HFFc6 (cell line): ENCODE measurements around the gene GLT6D1. TPM values are rescaled to one million over a fixed set of nuclear protein-coding genes. Genes with fewer than 3 reads are reported as not detected.

Experiments
- DNase-seq: peaks from one replicate; pipeline ENCODE4 v3.0.0-alpha.2; 2018
- H3K27ac Mint-ChIP-seq: 2 replicates; pipeline ENCODE4 v1.8.0; 2020; ENCODE audit warnings: mild to moderate bottlenecking, mixed read lengths
- H3K27me3 Mint-ChIP-seq: 2 replicates; pipeline ENCODE4 v1.8.0; 2021; ENCODE audit warnings: mild to moderate bottlenecking, moderate library complexity, mixed read lengths; ENCODE audit not compliant: insufficient read depth
- H3K36me3 Mint-ChIP-seq: 2 replicates; pipeline ENCODE4 v1.8.0; 2021; ENCODE audit warnings: low read depth, mixed read lengths
- H3K4me1 Mint-ChIP-seq: 2 replicates; pipeline ENCODE4 v1.8.0; 2020; ENCODE audit warnings: low read depth, mixed read lengths
- H3K4me3 Mint-ChIP-seq: 2 replicates; pipeline ENCODE4 v1.8.0; 2020; ENCODE audit warnings: mild to moderate bottlenecking, moderate library complexity, mixed read lengths
- H3K9me3 Mint-ChIP-seq: 2 replicates; pipeline ENCODE4 v1.8.0; 2020; ENCODE audit warnings: mild to moderate bottlenecking, mixed read lengths
- total RNA-seq, 6 experiments: library from RNA; stranded (reverse); fragmentation: NEBNext Ultra II Directional; extraction: Animal tissue kit (Norgen Biotek cat#: 25700); gene quantifications; 2 replicates in 1 of 6; 3 replicates in 5 of 6; pipeline ENCODE4 v1.2.3, GENCODE V29; 2021
- TF ChIP-seq, protein P1 (sequence below): fragments of 200-600 bp; sonication (generic); IDR thresholded peaks from 2 replicates; pipeline ENCODE4 v1.5.0; 2021; ENCODE audit warnings: antibody characterized with exemption, mild to moderate bottlenecking

GLT6D1 gene
- total RNA-seq, 6 experiments from 2014 or later: not detected

DNA sequence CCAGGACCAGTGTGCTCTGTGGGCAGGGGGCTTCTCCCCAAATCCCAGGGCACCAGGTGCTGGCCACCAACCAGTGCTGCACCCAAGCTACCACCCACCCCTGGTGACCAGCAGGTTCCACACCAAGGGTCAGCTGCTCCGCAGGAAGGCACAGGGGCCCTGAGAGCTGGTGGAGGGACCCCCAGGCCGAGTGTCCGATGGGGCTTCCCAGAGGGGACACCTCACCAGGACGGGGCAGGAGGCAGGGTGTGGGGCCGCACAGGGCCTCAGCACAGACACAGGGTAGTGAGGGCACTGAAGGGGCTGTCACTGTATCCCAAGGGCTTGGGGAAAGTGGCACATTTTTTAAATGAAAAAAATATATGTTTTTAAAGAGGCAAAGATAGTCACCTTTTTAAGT, 41.8 kb upstream of the GLT6D1 start:
- H3K4me1 Mint-ChIP-seq: no peaks in the 10 kb centered on the region
- no peak for DNase-seq
- H3K9me3 Mint-ChIP-seq: no peaks in the 10 kb centered on the region
- no peak overlapping the region for H3K27ac Mint-ChIP-seq
- H3K27me3 Mint-ChIP-seq: peaks cover 5% of the 10 kb centered on the region
- H3K4me3 Mint-ChIP-seq: no peak overlapping the region
- TF ChIP-seq, protein P1, sequence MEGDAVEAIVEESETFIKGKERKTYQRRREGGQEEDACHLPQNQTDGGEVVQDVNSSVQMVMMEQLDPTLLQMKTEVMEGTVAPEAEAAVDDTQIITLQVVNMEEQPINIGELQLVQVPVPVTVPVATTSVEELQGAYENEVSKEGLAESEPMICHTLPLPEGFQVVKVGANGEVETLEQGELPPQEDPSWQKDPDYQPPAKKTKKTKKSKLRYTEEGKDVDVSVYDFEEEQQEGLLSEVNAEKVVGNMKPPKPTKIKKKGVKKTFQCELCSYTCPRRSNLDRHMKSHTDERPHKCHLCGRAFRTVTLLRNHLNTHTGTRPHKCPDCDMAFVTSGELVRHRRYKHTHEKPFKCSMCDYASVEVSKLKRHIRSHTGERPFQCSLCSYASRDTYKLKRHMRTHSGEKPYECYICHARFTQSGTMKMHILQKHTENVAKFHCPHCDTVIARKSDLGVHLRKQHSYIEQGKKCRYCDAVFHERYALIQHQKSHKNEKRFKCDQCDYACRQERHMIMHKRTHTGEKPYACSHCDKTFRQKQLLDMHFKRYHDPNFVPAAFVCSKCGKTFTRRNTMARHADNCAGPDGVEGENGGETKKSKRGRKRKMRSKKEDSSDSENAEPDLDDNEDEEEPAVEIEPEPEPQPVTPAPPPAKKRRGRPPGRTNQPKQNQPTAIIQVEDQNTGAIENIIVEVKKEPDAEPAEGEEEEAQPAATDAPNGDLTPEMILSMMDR: no peak
- H3K36me3 Mint-ChIP-seq: no peaks in the 10 kb centered on the region

DNA sequence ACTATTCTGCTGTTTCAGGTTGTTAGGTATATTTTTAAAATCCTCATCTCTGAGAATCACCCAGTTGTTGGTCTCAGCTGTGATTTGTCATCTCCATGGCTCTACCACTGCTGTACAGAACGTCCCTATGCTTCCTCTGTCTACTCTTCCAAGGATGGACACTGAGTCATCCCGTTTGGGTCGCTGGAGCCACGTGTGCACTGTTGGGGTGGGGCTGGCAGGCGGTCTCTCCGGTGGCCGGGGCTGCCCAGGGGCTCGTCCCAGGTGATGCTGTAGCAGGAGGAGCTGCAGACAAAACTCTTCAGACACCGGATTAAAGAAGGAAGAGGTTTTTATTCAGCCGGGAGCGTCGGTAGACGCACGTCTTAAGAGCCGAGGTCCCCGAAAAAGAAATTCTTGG, 40.7 kb upstream of the GLT6D1 start:
- H3K9me3 Mint-ChIP-seq: no peaks in the 10 kb centered on the region
- no peak for DNase-seq
- no peaks in the 10 kb centered on the region for H3K4me1 Mint-ChIP-seq
- no peak overlapping the region for H3K4me3 Mint-ChIP-seq
- TF ChIP-seq, protein P1: no peak
- H3K27ac Mint-ChIP-seq: no peak overlapping the region
- peaks cover 5% of the 10 kb centered on the region for H3K27me3 Mint-ChIP-seq
- no peaks in the 10 kb centered on the region for H3K36me3 Mint-ChIP-seq

DNA sequence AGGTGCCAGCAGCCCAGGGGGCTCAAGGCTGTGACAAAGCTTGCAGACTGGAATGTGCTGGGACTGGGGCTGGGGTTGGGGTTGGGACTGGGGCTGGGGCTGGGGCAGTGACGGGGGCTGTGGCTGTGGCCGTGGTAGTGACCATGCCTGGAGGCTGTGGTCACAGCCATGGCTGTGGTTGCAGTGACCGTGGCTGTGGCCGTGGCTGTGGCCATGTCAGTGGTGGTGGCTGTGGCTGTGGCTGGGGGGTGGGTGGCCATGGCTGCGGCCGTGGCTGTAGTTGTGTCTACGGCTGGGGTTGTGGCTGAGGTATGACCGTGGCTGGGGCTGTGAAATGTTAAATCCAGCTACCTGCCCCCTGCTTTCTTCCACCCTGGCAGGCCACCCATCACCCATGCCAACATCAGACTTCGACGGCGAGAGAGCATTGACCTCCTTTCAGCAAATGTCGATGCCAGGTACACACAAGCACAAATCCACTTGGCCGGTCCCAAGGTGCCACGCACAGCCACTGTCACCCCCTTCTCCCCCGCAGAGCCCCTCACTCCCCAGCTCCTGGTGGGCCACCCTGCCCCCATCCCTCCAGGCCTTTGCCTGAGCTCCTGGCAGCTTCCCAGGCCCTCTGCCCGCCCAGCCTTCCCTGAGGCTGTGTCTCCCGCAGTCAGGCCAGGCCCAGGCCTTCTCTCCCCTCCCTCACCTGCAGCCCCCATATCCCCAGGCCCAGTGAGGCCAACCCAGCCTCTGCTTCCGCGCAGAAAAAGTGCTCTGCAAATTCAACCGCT, 39.1 kb upstream of the GLT6D1 start:
- H3K36me3 Mint-ChIP-seq: no peaks in the 10 kb centered on the region
- H3K9me3 Mint-ChIP-seq: no peaks in the 10 kb centered on the region
- no peak for DNase-seq
- H3K27ac Mint-ChIP-seq: no peak overlapping the region
- peaks cover 4% of the 10 kb centered on the region for H3K27me3 Mint-ChIP-seq
- H3K4me1 Mint-ChIP-seq: no peaks in the 10 kb centered on the region
- TF ChIP-seq, protein P1: no peak
- H3K4me3 Mint-ChIP-seq: no peak overlapping the region

DNA sequence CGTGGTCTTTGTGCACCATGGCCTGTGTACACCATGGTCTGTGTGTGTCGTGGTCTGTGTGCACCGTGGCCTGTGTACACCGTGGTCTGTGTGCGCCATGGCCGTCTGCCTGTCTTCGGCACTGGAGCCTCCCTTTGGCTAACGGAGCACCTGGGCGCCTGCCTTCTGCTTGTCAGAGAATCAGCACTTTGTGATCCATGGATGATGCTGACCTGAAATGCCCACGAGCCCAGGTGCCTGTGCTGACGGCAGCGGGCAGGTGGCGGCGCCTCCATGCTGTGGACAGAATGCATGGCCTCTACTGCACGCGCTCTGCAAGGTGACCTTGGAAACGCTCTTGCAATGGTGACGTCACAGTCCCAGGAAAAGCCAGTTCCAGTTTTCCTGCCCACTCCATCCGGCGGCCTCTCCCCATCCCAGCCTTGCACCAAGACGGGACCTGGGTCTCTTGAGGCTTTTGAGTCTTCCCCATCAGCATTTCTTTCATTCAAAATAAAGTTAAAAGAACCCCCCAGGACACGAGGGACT, 38.4 kb upstream of the GLT6D1 start:
- no peak overlapping the region for H3K27ac Mint-ChIP-seq
- TF ChIP-seq, protein P1: no peak
- H3K4me3 Mint-ChIP-seq: no peak overlapping the region
- no peaks in the 10 kb centered on the region for H3K4me1 Mint-ChIP-seq
- no peaks in the 10 kb centered on the region for H3K36me3 Mint-ChIP-seq
- peaks cover 4% of the 10 kb centered on the region for H3K27me3 Mint-ChIP-seq
- DNase-seq: no peak
- no peaks in the 10 kb centered on the region for H3K9me3 Mint-ChIP-seq

DNA sequence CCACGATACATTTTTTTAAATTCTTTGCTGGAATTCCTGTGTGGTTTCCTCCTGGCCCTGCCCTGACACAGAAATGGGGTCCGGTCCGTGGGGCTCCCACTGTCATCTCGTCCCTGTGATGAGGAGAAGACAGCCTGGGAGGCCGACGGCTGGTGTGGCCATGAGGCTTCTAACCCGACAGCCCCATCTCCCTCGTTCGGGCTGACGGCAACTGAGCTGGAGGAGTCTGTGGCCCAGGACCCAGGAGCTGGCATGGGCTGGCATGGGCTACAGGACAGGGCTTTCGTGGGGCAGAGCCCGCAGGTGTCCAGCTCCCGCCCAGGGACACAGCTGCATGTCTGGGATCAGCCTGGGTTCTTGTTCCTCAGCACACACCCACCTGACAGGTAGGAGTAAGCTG, 37.6 kb upstream of the GLT6D1 start:
- no peak overlapping the region for H3K27ac Mint-ChIP-seq
- no peaks in the 10 kb centered on the region; the same call in 1 of the 2 replicates for H3K9me3 Mint-ChIP-seq
- H3K4me3 Mint-ChIP-seq: no peak overlapping the region
- no peaks in the 10 kb centered on the region for H3K36me3 Mint-ChIP-seq
- H3K4me1 Mint-ChIP-seq: no peaks in the 10 kb centered on the region
- DNase-seq: no peak
- peaks cover 2% of the 10 kb centered on the region; the same call in 1 of the 2 replicates for H3K27me3 Mint-ChIP-seq
- TF ChIP-seq, protein P1: no peak
